Hematopoietic multipotent progenitor cell treated with erythropoietin and hydrocortisone succinate and interleukin-3 and kit ligand, for 6 days (in vitro differentiated cells): ENCODE measurements around the gene FER.
"Not testable (repeated sequence)": the region's sequence is repeated elsewhere in the genome, so short reads cannot be mapped to it uniquely, and the experiment has no call there.

Source experiments
- DNase-seq: peaks from one replicate; pipeline ENCODE4 v3.0.0-alpha.2; 2015

The FER gene

DNA sequence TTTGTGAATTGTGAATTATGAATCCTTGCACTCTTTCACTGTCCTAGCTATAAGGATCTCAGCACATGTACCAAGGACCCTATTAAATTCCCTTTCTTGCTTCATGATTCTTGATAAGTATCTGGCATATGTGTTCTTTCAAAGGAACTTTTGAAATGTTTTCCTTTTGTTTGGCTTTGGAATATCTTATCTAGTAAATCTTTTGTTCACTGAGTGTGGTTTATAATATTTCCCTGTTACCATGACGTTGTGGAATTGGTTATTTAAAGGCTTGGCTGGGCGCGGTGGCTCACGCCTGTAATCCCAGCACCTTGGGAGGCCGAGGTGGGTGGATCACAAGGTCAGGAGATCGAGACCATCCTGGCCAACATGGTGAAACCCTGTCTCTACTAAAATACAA is 151.5 kb downstream of the FER start:
- not testable (repeated sequence) for DNase-seq

DNA sequence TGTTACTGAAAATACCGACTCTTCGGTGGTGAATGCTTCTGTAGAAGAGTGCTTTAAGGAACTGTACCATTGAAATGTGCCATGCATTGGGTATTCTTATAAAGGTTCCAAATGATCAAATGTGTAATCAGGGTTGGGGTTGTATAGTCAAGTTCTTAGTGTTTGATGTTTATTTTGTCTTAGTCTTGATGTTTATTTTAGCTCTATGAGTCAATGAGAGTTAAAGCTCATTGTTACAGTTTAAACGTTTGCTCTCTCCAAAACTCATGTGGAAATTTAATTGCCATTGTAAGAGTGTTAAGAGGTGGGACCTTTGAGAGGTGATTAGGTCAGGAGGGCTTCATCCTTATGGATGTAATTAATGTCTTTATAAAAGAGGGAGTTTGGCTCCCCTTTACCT is 153.0 kb downstream of the FER start:
- no peak for DNase-seq

GRCh38 chr5:108905805-108906204 is 158.1 kb downstream of the FER start:
- no peak for DNase-seq

- DNase-seq = no peak
Measured at GRCh38 chr5:108910627-108911026, 162.9 kb downstream of the FER start.

- DNase-seq = no peak
Measured at GRCh38 chr5:108911055-108911454, 163.4 kb downstream of the FER start.

- no peak for DNase-seq
Measured at GRCh38 chr5:108917596-108917995, 169.9 kb downstream of the FER start.

DNA sequence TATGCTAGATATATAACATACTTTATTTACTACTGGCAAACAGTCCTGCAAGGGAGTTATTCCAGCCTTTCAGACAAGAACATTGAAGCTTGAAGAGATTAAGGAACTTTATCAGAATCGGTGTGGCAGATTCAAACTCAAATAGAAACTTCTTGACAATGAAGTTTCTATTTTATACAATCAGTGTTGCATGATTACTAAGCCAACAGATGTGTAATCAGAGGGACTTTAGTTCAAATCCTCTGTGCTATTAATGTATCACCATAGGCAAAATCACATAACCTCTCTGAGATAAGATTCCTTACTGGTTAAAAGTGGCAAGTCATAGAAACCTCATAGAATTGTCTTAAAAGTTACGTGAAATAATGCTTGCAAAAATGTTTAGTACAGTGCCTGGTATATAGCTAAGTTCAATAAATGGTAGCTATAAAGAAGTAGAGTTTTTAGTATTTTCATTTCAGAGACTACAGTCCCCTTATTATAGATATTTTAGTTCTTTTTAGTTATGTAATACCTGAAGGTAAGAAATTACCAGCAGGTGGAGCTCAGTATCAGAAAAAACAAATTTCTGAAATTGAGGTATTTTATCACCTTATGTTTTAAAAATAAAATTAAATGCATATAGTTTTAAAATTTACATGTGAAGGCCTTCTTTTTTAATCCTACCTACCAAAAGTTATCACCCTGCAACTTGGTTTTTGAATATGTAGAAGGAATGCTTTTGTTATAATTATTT is 172.1 kb downstream of the FER start:
- DNase-seq = peak; percentile 18

- peak; percentile 18 for DNase-seq
Measured at GRCh38 chr5:108924457-108924961, 176.8 kb downstream of the FER start.

DNA sequence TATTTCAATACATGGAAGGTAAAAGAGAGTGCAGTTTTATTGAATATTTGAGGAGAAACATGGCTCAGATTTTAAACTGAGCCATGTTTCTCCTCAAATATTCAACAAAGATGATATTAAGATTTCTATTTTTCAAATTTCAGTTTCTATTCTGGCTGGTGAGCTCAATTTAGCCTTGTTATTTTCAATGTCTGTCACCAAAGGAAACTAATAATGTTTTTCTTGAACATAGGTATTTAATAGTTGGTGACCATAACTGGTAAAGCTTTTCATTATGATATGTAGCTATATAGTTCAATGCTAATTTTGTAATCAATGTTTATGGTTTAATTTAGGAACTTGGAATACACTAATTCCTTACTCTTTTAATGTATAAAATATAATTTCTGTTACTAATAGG is 177.4 kb downstream of the FER start:
- DNase-seq = no peak

DNA sequence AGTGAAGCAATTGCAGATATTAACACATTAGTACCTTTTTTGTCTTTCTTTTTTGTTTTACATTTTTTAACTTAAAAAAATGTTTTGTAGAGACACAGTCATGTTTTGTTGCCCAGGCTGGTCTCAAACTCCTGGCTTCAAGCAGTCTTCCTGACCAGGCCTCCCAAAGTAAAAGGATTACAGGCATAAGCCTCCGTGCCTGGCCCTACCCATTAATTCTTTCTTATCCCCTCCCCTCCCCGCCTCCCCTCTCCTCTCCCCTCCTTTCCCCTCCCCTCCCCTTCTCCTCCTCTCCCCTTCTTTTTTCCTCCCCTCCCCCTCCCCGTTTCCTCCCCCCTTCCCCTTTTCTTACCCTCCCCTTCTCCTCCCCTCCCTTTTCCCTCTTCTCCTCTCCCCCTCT is 182.4 kb downstream of the FER start:
- no peak for DNase-seq

GRCh38 chr5:108935611-108936010 is 187.9 kb downstream of the FER start:
- DNase-seq = no peak

DNA sequence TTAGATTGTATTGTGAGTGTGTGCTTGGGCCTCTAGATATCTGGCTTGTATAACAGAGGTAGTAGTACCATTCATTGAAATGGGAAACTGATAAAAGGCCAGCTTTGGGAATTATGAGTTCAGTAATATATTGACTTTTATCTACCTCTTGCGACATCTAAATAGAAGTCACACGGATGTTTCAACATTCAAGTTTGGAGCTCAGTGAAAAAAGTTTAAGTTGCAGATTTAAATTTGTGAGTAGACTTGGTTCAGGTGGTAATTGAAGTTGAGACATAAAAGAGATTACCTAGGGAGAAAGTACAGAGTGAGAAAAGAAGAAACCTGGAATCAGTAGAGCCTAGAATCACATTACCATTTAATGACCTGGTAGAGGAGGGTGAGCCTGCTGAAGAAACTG is 189.5 kb downstream of the FER start:
- DNase-seq = no peak

- DNase-seq = no peak
Measured at GRCh38 chr5:108940506-108940905, 192.8 kb downstream of the FER start.

GRCh38 chr5:108941746-108942145 is 194.0 kb downstream of the FER start:
- DNase-seq = no peak

DNA sequence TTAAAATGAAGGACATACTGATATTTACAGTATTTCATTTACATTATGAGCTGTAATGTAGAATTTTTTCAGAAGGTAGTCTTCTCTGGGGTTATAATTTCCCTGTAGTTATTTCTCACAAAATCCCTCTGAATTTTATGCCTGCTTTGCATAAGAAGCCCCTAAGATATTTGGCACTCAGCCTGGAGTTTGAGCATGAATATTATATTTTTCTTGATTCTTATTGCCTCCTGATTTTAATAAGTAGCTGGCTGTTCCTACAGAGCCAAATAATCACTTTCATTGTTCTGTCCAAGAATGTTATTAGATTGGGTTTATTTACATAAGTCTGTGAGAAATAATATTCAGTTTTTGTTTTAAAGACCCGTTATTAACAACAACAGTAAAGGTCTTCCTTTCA is 195.0 kb downstream of the FER start:
- no peak for DNase-seq

DNA sequence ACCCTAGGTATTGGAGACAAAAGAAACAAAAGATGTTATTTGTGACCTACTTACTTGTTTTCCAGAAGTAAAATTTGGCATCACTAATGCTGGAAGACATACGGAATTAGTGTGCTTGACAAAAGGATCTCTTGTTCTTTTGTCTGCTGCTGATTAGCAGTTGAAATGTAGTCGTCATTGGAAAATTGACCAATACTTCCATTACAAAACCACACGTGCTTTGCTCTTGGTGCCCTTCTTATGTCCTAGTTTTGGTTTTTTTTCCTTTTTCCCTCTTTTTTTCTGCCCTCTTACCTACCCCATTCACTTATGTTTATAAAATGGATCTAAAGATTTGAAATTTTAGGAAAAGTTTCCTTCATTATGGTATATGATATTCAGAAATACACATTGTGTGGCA is 197.4 kb downstream of the FER start:
- no peak for DNase-seq

GRCh38 chr5:108946008-108946407 is 198.3 kb downstream of the FER start:
- DNase-seq = no peak

DNA sequence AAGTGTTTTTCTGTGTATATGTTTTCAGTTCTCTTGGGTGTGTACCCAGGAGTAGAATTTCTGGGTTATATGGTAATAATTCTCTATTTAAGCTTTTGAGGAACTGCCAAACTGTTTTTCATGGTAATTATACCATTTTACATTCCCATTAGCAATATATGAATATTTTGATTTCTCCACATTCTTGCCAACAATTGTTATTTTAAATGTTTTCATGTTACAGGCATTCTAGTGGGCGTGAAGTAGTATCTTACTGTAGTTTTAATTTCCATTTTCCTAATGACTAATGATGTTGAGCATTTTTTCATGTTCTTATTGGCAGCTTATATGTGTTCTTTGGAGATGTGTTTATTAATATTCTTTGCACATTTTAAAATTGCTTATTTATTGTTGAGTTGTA is 199.5 kb downstream of the FER start:
- DNase-seq = no peak

DNA sequence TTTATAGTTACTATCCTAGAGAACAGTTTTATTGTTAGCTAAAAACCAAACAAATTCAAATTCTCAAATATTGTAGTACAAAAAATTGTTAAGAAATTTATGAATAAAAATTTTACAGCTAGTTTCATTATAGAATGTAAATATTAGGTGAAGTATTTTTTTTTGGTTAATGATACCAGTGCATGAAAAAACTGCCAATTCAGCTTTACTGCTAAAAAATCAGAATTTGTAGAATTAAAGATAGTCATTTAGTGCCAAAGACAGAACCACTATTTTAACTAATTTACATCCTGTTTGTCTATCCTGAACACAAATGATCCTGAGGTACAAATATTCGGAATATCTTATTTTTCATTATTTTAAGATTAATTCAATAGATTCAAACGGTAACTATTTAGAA is 202.6 kb downstream of the FER start:
- no peak for DNase-seq

DNA sequence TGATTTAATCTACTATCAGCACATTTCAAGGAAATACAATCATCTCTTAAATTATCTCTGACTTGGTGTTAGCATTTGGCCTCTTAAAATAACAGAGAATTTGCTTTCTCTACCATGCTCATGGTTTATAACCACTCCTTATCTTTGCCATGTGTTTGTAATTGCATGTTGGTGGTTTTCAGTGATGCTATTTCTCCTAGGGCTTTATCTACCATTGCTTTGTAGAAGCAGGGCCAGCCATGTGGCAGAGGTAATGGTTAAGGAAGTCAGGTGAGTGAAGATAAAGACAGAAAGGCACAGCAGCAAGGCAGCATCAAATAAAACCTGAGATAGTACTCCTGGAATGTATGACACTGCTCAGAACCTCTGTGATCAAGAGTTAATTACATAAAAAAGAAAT is 206.2 kb downstream of the FER start:
- peak; percentile 71 for DNase-seq

- no peak for DNase-seq
Measured at GRCh38 chr5:108957333-108957732, 209.6 kb downstream of the FER start.

- no peak for DNase-seq
Measured at GRCh38 chr5:108966910-108967309, 219.2 kb downstream of the FER start.

GRCh38 chr5:108974594-108974993 is 226.9 kb downstream of the FER start:
- no peak for DNase-seq

DNA sequence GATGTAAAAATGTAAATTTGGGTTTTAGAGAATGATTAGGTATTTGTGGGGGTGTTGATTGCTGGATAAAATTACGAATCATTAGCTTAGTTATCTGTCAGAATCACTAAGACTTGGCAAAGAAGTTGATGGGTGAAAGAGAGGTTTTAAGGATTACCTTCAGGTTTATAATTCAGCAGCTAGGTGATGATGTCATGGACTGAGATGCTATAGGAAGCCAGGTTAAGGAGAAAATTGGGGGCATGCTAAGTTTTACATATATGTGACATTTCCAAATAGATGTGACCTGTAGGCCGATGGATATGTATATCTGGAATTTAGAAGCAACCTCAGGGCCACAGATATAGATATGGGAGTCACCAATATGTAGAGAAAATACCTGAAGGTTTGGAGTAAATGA is 228.0 kb downstream of the FER start:
- DNase-seq = no peak

DNA sequence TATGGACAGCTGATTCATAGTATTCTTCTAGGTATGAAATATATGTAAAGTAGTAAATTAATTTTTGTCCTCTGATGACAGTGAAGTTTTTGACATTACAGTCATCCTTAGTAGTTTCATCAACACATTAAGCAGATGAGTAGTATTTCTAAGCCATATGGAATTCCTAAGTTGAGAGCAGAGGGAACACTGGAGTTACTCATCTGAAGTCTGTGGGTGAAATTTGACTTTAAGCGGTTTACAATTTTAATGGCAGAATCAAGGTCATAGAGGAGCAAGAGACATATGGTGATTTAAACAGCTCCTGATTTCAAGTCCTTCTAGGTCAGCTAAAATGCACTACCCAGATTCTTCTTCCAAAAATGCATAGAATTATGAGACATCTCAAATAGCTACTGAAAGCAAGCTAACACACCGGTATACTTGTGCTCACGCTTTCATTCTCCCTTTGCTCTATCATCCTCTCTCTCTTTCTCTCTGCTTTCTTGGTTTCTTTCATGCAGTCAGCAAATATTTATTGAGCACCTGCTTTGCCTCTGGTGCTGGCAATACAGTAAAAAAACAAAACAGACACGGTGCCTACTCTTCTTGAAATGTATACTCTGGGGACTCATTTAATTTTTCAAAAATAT is 235.9 kb downstream of the FER start:
- no peak for DNase-seq
